SH-SY5Y (cell line): ENCODE results near the gene PNMA6F.

Experiments
- GATA2 ChIP-seq: IDR thresholded peaks from 2 replicates; pipeline ENCODE4 v1.6.1; 2011; ENCODE audit warnings: mild to moderate bottlenecking, low read depth, low read length
- GATA3 ChIP-seq: IDR thresholded peaks from 2 replicates; pipeline ENCODE4 v1.6.1; 2011; ENCODE audit warnings: low read depth, mild to moderate bottlenecking, low read length, moderate library complexity

Gene PNMA6F

GRCh38 chrX:153343674-153344073, 22.1 kb upstream of the PNMA6F start:
- TF ChIP-seq GATA2 (no peak), GATA3 (no peak)

DNA sequence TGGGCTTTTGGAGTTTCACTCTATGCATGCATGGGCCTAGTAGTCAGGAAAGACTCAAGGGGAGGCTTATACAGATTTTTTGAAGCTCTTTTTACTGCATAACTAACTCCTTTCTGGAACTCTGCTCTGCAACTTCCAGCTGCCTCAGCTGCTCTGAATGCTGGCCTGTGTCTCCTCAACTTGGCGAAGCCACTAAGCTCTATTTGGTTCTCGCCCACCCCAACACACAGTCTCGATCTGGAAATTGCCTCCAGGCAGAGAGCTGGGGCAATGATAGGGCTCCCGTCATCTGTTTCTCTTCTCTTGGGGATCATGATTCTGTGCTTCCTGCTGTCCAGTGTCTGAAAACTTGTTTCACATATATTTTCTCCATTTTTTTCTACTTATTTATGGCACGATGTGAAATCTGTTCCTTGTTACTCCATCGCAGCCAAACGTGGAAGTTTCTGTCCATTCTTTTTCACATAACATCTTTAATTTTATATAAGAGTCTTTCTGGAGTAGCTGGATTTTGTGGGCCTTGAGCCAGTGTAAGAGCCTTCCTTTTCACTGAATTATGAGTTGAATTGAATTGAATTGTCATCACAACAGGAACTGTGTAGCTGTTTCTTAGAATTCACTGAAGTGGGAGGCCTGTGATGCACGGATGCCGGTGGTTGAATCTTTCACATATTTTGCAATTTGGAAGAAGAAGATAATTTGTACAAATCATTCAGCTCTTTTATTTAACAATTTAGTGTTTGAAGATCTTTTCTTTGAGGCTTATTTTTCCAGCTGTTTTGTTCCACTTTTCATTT, 21.4 kb upstream of the PNMA6F start:
- TF ChIP-seq GATA3, result no peak

DNA sequence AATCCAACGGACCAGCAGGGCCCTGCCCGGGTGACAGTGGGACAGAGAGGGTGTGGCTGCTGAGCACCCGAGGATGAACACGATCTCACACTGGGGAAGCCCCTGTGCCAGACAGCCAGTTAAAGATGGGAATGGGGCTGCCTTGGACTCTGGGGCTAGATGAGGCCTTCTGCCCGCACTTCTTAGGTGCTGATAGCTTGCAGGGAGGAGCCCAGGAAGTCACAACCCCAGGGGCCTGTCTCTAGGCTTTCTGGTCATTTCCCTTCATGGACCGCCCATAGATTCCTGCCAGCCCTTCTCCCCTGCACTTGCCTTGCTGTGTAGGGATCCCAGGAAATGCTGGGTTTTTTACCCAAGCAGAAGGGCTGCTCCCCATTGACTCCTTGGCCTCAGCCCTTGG, 18.5 kb upstream of the PNMA6F start:
- no peak for TF ChIP-seq GATA2
- TF ChIP-seq GATA3, result no peak

DNA sequence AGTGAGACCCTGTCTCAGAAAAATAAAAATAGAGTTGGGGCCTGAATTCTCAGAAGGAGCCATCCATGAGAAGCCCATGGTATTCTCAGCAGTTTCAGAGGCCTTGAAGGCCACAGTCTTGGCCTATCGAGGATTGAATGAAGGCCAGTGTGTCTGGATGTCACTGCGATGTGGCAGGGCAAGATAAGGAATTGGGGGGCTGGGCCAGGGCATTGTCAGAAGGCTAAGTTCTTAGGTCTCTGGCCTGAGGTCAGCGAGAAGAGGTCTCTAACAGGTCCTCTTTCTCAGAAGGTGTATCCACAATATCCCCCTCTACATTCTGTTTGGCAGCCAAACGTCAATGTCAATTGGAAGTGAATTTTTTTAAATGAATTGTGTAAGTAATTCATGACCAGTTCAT, 18.1 kb upstream of the PNMA6F start:
- TF ChIP-seq GATA3 (no peak), GATA2 (no peak)

DNA sequence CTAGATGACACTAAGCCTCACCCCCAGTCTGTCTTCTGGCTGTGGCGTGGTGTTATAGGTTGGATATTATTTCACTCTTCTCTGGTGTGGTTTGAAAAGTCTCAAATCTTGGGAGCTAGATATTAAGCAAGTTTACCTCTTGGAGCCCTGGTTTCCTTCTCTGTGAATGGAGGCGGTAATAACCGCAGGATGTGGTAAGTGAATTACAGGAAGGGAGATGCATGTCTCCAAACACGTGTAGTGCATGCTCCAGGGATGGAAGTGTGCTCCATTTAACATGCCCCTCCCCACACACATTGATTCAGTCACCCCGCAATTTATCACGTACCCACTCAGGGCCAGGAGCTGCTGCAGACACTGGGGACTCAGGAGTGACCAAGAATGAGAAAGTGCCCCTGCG, 17.3 kb upstream of the PNMA6F start:
- no peak for TF ChIP-seq GATA3
- TF ChIP-seq GATA2, result no peak

DNA sequence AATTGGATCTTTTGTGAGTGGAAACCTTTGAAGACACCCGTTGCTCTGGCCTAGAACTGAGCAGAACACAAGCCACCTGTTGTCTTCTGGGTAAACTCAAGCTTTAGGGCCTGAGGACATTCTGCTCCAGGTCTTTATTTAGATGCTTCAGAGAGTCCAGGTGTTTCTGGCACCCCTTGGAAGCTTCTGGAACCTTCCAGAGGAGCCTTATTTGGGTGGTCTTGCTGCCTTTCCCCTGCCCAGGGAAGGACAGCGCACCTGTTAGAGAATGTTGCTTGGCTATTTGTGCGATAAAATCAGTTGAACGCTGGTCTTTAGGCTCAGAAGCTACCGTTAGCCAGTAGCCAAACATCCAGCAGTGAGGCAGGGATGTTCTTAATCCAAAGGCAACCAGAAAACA, 15.4 kb upstream of the PNMA6F start:
- TF ChIP-seq GATA2, result no peak
- no peak for TF ChIP-seq GATA3

- TF ChIP-seq GATA3, result no peak
- TF ChIP-seq GATA2, result no peak
These were observed 14.7 kb upstream of the PNMA6F start for GRCh38 chrX:153336121-153336894.

DNA sequence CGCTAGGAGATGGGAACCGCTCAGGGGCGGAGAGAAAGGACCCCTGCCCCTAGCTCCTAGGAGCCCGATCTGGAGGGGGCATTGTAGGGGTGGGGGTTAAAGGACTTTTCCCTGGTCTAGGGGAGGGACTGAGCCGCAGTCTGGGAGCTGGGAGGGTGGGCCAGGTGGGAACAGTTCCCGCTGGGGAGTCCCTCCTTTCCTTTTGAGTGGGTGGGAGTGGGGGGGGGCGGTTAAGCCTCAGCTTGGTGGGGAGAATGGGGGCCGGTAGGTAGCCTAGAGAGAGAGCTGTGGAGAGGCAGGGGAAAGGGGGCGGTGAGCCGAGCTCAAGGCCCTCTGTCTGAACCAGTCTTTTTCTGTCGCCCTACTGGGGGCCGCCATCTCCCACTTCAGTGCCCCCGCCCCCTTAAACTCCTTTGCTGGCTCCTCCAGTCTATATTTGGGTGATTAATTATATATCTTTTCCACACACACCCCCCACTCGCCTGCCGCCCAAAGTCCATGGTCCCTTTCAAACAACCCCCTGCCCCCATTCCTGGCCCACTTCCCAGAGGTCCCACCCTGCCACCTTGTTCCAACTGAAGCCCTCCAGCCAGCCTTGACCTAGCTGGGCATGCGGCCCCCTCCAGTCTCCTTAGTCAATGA, 13.2 kb upstream of the PNMA6F start:
- TF ChIP-seq GATA3 (no peak), GATA2 (no peak)

- TF ChIP-seq GATA3 (no peak), GATA2 (no peak)
These were observed 12.5 kb upstream of the PNMA6F start, which contains the start of gene ZNF275 for GRCh38 chrX:153333821-153334653. TSS of gene ZNF275 (plus strand) at chrX:153334153. CDS start at chrX:153336680, 2,527 bp downstream.

GRCh38 chrX:153333266-153333665, 11.7 kb upstream of the PNMA6F start:
- TF ChIP-seq GATA3, result no peak
- TF ChIP-seq GATA2, result no peak

DNA sequence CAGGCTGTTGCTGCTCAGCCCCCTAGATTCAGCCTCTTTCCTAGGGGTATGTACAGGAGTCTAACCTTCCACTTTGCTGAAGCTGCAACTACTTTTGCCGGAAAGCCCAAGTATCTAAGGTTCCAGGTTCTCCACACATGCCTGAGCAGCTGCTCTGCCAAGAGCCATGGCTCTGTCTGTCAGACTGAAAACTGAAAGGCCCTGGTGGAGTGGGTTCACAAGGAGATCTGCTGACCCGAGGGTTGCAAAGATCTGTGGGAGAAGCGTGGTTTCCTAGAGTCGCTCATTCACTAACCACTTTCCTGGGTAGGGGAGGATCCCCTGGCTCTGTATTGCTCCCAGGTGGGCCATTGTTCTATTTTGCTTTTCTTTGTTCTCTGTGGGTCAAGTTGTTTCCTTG, 6.0 kb upstream of the PNMA6F start:
- TF ChIP-seq GATA3 (no peak), GATA2 (no peak)

- TF ChIP-seq GATA2 (no peak), GATA3 (no peak)
These were observed 897 bp downstream of the PNMA6F start for GRCh38 chrX:153320555-153321184.

DNA sequence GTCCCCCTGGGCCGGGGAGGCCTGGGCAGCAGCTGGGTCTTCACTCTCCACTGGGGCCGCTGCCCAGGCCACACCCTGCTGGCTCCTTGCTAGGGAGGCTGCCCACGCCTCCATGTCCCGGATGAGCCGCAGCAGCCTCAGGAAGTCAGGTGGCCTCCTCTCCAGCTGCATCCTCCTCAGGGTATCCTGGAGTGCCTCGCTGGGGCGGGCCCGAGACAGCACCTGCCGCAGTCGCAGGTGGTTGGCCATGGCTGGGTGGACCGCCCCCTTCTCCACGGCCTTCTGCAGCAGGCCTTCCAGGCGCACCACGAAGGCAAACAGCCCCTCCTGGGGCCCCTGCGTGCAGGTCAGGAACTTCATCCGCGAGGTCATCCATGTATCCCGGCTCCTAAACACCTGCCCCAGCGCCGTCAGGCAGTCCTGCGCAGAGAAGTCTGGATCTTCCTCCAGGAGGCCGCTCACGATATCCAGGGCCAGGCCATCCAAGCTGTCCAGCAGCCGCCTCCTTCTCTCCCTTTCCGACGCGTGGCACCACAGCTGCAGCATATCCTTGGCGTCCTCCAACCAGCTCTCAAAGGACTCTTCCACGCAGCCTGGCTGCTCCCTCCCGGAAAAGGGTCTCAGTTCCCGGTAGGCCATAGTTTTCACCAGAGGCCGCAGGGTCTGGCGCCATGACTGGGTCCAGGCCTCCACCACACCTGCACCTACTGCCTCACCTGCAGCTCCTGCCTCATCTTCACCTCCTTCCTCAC, 2.1 kb downstream of the PNMA6F start:
- TF ChIP-seq GATA2, result no peak
- no peak for TF ChIP-seq GATA3

DNA sequence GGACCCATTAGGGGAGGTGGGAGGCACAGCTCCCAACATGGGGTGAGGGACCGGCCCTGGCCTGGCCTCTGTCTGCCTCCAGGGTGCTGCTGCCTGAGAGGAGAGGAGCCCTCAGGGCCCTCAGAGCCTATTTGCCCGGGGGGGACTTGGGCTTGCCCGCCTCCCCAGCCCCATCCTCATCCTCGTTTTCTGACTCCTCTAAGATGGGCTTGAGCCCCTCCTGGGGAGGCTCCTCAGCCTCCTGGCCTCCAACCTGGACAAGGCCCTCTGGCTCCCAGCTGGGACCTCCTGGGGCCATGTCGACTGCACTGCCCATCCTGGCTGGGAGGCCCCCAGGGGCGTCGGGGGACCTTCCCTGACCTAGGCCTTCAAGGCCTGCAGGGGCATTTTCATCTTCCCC, 2.8 kb downstream of the PNMA6F start:
- TF ChIP-seq GATA2 (no peak), GATA3 (no peak)
